K562 (cell line): ENCODE measurements around the gene CASP2.

ENCODE experiments used
- EP300 ChIP-seq: IDR thresholded peaks from 2 replicates; pipeline ENCODE4 v1.6.1; 2012; ENCODE audit warnings: low read length, improper control_type of control experiment
- ETS1 ChIP-seq: conservative IDR thresholded peaks from 2 replicates; pipeline ENCODE4 v1.6.1; 2011; ENCODE audit warnings: low read depth, mild to moderate bottlenecking, low read length; ENCODE audit not compliant: control insufficient read depth
- FUS ChIP-seq: fragments of 200-400 bp; formaldehyde crosslinking; optimal IDR thresholded peaks from 2 replicates; pipeline ENCODE3; 2017; ENCODE audit warnings: low read depth, low read length
- HDAC2 ChIP-seq: fragments of 450-650 bp; IDR thresholded peaks from 2 replicates; pipeline ENCODE4 v1.6.1; 2016; ENCODE audit warnings: mild to moderate bottlenecking
- POLR2A ChIP-seq: fragments of 450-650 bp; conservative IDR thresholded peaks from 2 replicates; pipeline ENCODE4 v1.6.1; 2016
- RAD21 ChIP-seq, 2 experiments: fragments of 250-450 bp in 1 of 2; fragments of 450-650 bp in 1 of 2; sonication (Bioruptor Pico) in 1 of 2; formaldehyde crosslinking in 1 of 2; IDR thresholded peaks in 1 of 2; conservative IDR thresholded peaks in 1 of 2; 2 replicates each; pipeline versions ENCODE4 v1.4.0 to v1.8.0; 2020 to 2022; ENCODE audit warnings: mild to moderate bottlenecking in 2 of 2, moderate library complexity in 1 of 2
- ZNF398 ChIP-seq: fragments of 250-450 bp; sonication (Bioruptor Pico); IDR thresholded peaks from 2 replicates; pipeline ENCODE4 v1.8.0; 2021; ENCODE audit warnings: moderate library complexity, mild to moderate bottlenecking, inconsistent platforms
- TF ChIP-seq, protein P1 (sequence below), 2 experiments: IDR thresholded peaks; 2 replicates each; pipeline ENCODE4 v1.6.1; 2011; ENCODE audit warnings: borderline replicate concordance in 1 of 2, control low read depth in 1 of 2, low read depth in 1 of 2, low read length in 1 of 2, mild to moderate bottlenecking in 1 of 2, mixed read lengths in 1 of 2, moderate library complexity in 1 of 2; ENCODE audit not compliant: insufficient read depth in 1 of 2, insufficient read length in 1 of 2, poor library complexity in 1 of 2, severe bottlenecking in 1 of 2; ENCODE audit errors: extremely low read depth in 1 of 2

GRCh38 chr7:143355450-143356385 is 67.6 kb downstream of the CASP2 start:
- TF ChIP-seq POLR2A = no peak
- TF ChIP-seq, protein P1, sequence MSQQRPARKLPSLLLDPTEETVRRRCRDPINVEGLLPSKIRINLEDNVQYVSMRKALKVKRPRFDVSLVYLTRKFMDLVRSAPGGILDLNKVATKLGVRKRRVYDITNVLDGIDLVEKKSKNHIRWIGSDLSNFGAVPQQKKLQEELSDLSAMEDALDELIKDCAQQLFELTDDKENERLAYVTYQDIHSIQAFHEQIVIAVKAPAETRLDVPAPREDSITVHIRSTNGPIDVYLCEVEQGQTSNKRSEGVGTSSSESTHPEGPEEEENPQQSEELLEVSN (IDR thresholded peaks at IDR 0.05; ENCODE audit: borderline replicate concordance in 1 of 2, extremely low read depth in 1 of 2, insufficient read depth in 1 of 2, insufficient read length in 1 of 2, low read depth in 1 of 2, low read length in 1 of 2, poor library complexity in 1 of 2, severe bottlenecking in 1 of 2) = no peak
- TF ChIP-seq ZNF398 (CRISPR knock-in tag) = no peak
- 0 out of 4 replicates have a peak, but pooled peaks of 1 of the 2 experiments have one; percentile 16 for TF ChIP-seq RAD21 (CRISPR knock-in tag; conservative IDR thresholded peaks at IDR 0.05 in 1 of 2, IDR thresholded peaks at IDR 0.05 in 1 of 2)
- TF ChIP-seq HDAC2 = no peak
- no peak for TF ChIP-seq FUS
- no peak for TF ChIP-seq EP300
- no peak for TF ChIP-seq ETS1
